H1 (cell line): ENCODE data around the gene PDE4D. TPM values are rescaled to one million over a fixed set of nuclear protein-coding genes. Genes with fewer than 3 reads are reported as not detected.

Experiments used
- FOSL1 ChIP-seq: IDR thresholded peaks from 2 replicates; pipeline ENCODE4 v1.6.1; 2011; ENCODE audit warnings: mild to moderate bottlenecking, low read depth, low read length, moderate library complexity; ENCODE audit not compliant: insufficient read depth
- SRF ChIP-seq: IDR thresholded peaks from 2 replicates; pipeline ENCODE4 v1.6.1; 2011; ENCODE audit warnings: mild to moderate bottlenecking, low read depth, low read length, moderate library complexity
- polyA plus RNA-seq, 7 experiments: library from polyadenylated mRNA; depleted of rRNA in 3 of 7; stranded (reverse) in 5 of 7; unstranded in 2 of 7; fragments of >200 nt in 5 of 7; fragments of 200-250 nt in 2 of 7; gene quantifications; 1 replicate in 5 of 7; 2 replicates in 1 of 7; 4 replicates in 1 of 7; pipeline versions ENCODE4 v1.2.1 to v1.2.3, GENCODE V29; 2011 to 2013; ENCODE audit warnings: missing spikeins in 2 of 7, mixed read lengths in 2 of 7
- total RNA-seq: library from RNA; stranded (reverse); fragmentation: NEBNext Ultra II Directional; extraction: Animal tissue kit (Norgen Biotek cat#: 25700); gene quantifications from 2 replicates; pipeline ENCODE4 v1.2.1, GENCODE V29; 2021
- TF ChIP-seq, protein P1 (sequence below): IDR thresholded peaks from 2 replicates; pipeline ENCODE4 v1.6.1; 2011; ENCODE audit warnings: low read depth, mild to moderate bottlenecking, low read length; ENCODE audit not compliant: insufficient read depth

The PDE4D gene
- total and polyA plus RNA-seq, 2 of the 8 experiments (the other 6 are each of a cell fraction or from before 2014, with no cell fraction given): 2.3 to 3.7 TPM

DNA sequence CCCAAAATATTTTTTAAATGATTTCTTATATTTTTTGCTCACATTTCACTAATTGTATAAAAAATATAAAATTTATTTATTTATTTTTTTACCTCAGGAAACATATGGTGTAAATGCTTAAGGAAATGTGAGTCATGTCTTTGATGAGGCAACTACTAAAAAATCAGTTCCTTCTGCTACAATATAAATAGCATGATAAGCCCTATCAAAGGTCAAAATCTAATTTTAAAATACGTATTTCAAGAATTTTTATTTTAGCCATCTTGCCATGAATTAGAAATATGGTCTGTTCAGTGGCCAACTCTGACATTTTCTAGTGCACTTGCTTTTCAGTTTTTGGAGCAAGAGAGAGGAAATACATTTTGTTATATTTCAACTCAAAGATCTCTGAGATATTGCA is 50.5 kb downstream of the PDE4D start (continued):
- TF ChIP-seq, protein P1, sequence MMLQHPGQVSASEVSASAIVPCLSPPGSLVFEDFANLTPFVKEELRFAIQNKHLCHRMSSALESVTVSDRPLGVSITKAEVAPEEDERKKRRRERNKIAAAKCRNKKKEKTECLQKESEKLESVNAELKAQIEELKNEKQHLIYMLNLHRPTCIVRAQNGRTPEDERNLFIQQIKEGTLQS: no peak
- TF ChIP-seq SRF (no peak), FOSL1 (no peak)
